Breast epithelium (tissue), 4 donors: ENCODE results near the gene SHISA4. TPM values are rescaled to one million over a fixed set of nuclear protein-coding genes. Genes with fewer than 3 reads are reported as not detected.

ENCODE experiments used
- DNase-seq, 2 donors: peaks; one replicate each; pipeline ENCODE4 v3.0.0-alpha.2; 2019; ENCODE audit warnings: low spot score in 2 of 2
- H3K27ac ChIP-seq, 2 donors: fragments of 200-600 bp; sonication (generic) in 1 of 2; one replicate each; pipeline ENCODE4 v1.5.1; 2016 to 2019; ENCODE audit warnings: mild to moderate bottlenecking in 1 of 2
- H3K27me3 ChIP-seq, 2 donors: fragments of 200-600 bp; sonication (generic) in 1 of 2; one replicate each; pipeline versions ENCODE4 v1.5.1 to v1.6.0; 2017 to 2019; ENCODE audit warnings: control low read depth in 1 of 2, mild to moderate bottlenecking in 1 of 2
- H3K36me3 ChIP-seq: fragments of 200-600 bp; one replicate; pipeline ENCODE4 v1.5.1; 2019
- H3K4me1 ChIP-seq, 2 donors: fragments of 200-600 bp; sonication (generic); one replicate each; pipeline ENCODE4 v1.5.1; 2016 to 2019; ENCODE audit warnings: control low read depth in 1 of 2
- H3K4me3 ChIP-seq, 3 donors: fragments of 200-600 bp; sonication (generic); 1 replicate in 2 of 3; 2 replicates in 1 of 3; pipeline ENCODE4 v1.5.1; 2016 to 2019; ENCODE audit warnings: mild to moderate bottlenecking in 3 of 3, moderate library complexity in 2 of 3
- H3K9me3 ChIP-seq, 2 donors: fragments of 200-600 bp; sonication (generic) in 1 of 2; one replicate each; pipeline ENCODE4 v1.5.1; 2016 to 2019; ENCODE audit warnings: control low read depth in 1 of 2
- CTCF ChIP-seq, 3 donors: fragments of 450-650 bp; IDR thresholded peaks; one replicate each; pipeline ENCODE4 v1.5.1; 2016 to 2017; ENCODE audit warnings: antibody characterized with exemption in 3 of 3, mild to moderate bottlenecking in 3 of 3, moderate library complexity in 3 of 3
- POLR2A ChIP-seq: fragments of 450-650 bp; IDR thresholded peaks from one replicate; pipeline ENCODE4 v1.6.1; 2016; ENCODE audit warnings: antibody characterized with exemption, mild to moderate bottlenecking, moderate library complexity
- POLR2AphosphoS5 ChIP-seq, 3 donors: sonication (generic); formaldehyde crosslinking; IDR thresholded peaks; one replicate each; pipeline ENCODE4 v1.6.1; 2017; ENCODE audit warnings: antibody characterized with exemption in 3 of 3
- intact Hi-C: fragments of 100-400 bp; cut with DNase I; formaldehyde crosslinking; loops from one replicate; pipeline ENCODE4 v1.15.1; 2023; ENCODE audit warnings: low total_unique reads
- total RNA-seq, 3 donors: library from RNA; depleted of rRNA; stranded (reverse); fragments of >200 nt; gene quantifications; one replicate each; pipeline ENCODE4 v1.1.0, GENCODE V29; 2016

SHISA4 gene
- total RNA-seq, 3 donors from 2014 or later: 15.7 to 21.9 (median 20.3) TPM

- intact Hi-C loops: no loop called here
- no peak for TF ChIP-seq POLR2AphosphoS5 (IDR thresholded peaks at IDR 0.05)
- no peak for TF ChIP-seq POLR2A
- TF ChIP-seq CTCF (IDR thresholded peaks at IDR 0.05): no peak
- Histone ChIP-seq H3K36me3 (no peaks in the 10 kb centered on the region), H3K4me3 (peak overlapping the region; percentile 25 to 67 (median 67)), H3K9me3 (no peaks in the 10 kb centered on the region), H3K4me1 (peaks cover 0 to 5% of the 10 kb centered on the region in 2 donors), H3K27me3 (no peaks in the 10 kb centered on the region), H3K27ac (peak overlapping the region; percentile 60 to 90)
- no peak for DNase-seq
These were observed 52.9 kb downstream of the SHISA4 start for GRCh38 chr1:201941420-201942128.

GRCh38 chr1:201942129-201942495 lies 53.4 kb downstream of the SHISA4 start:
- H3K9me3 ChIP-seq: no peaks in the 10 kb centered on the region
- H3K27me3 ChIP-seq: no peaks in the 10 kb centered on the region
- H3K4me1 ChIP-seq: peaks cover 0 to 5% of the 10 kb centered on the region in 2 donors
- intact Hi-C loops: no loop called here
- no peak for TF ChIP-seq POLR2AphosphoS5 (IDR thresholded peaks at IDR 0.05)
- TF ChIP-seq CTCF (IDR thresholded peaks at IDR 0.05): no peak
- TF ChIP-seq POLR2A: no peak
- no peaks in the 10 kb centered on the region for H3K36me3 ChIP-seq
- H3K4me3 ChIP-seq: peak overlapping the region; percentile 25 to 67 (median 67)
- H3K27ac ChIP-seq: peak overlapping the region; percentile 60 to 90
- DNase-seq: no peak

Other genes with a start within 250 kb of the SHISA4 start
- 10 to 100 TPM; 15.2 to 21.3 (median 18.1) TPM for gene IPO9, start 59.7 kb upstream of the SHISA4 start, total RNA-seq
- 10 to 100 TPM; 60.0 to 92.2 (median 87.2) TPM for gene LMOD1, start 57.6 kb downstream of the SHISA4 start, total RNA-seq
- gene TIMM17A, start 66.6 kb downstream of the SHISA4 start, total RNA-seq: 10 to 100 TPM; 24.5 to 30.1 (median 26.2) TPM
- gene RNPEP, start 93.8 kb downstream of the SHISA4 start, total RNA-seq: 10 to 100 TPM; 43.0 to 66.7 (median 57.4) TPM
- 1,000 to 10,000 TPM in 1 of 3 donors, 100 to 1,000 TPM in 1, 1 to 10 TPM in 1; 1.3 to 1,061 (median 367) TPM for gene ELF3, start 121.7 kb downstream of the SHISA4 start, total RNA-seq
- gene GPR37L1, start 234.0 kb downstream of the SHISA4 start, total RNA-seq: not detected